ENCODE results near the gene PRR36.

Gene PRR36

DNA sequence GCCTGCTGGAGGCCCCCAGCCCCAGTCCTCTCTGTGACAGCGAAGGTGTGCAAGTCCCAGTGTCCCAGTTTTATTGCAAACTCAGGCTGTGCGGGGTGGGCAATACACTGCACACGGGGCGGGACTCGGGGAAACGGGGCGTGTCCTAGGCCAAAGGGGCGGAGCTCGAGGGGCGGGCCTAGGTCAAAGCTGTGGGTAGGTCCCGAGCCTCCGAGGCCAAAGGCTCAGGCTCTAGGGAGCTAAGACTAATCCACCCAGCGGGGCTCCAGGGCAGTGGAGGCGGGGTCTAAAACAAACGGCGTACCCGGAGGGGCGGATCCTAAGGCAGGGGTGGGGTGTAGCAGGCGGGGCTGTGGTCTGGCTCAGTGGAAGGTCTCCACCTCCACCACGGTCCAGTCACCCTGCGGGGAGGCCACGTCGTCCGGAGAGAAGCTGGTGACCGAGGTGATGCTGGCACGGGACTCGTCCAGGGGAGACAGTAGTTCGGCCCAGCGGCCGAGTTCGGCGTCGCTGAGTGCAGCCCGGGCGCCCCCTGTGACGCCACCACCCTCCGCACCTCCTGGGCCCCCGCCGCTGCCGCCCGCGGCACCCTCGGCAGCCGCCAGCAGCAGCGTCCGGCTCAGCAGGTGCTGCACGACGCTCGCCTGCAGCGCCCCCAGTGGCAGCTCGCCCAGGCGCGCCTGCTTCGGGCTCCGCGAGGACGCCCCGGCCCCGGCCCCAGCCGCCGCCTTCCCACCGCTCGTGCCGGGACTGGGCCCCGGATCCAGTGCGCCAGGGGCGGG, 5.3 kb downstream of the PRR36 start:
- Histone ChIP-seq H3K4me3 (ENCODE audit: low read depth, low read length) (peak overlapping the region; percentile 68), H3K27ac (ENCODE audit: low read depth, low read length) (no peak overlapping the region), H3K4me1 (ENCODE audit: control insufficient read depth, insufficient read depth, low read length, unreplicated experiment) (no peaks in the 10 kb centered on the region), H3K36me3 (ENCODE audit: insufficient read depth, low read length) (no peaks in the 10 kb centered on the region), H3K79me2 (ENCODE audit: control insufficient read depth, insufficient read depth, low read length, unreplicated experiment) (no peaks in the 10 kb centered on the region), H2AFZ (ENCODE audit: low read length, unreplicated experiment) (peak overlapping the region; percentile 38), H3K27me3 (ENCODE audit: insufficient read depth, low read length) (peaks cover 13% of the 10 kb centered on the region)

DNA sequence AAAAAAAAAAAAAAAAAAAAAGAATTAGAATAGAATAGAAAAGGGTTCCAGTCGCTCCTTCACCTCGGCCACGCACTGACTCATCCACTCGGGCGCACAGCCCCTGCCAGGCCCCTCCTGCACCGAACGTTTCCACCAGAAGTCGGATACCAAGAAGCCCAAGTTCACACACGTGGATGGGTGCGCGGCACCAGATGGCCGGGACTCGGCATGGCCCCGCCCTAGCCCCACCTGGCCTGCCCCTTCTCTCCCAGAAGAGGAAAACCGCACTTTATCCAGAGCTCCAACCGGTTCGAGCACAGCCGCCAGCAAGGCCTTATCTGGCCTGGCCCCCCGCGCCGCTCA, 5.9 kb downstream of the PRR36 start:
- Histone ChIP-seq H3K4me3 (ENCODE audit: low read depth, low read length) (0 out of 2 replicates have a peak overlapping the region, but pooled peaks have one; percentile 68), H3K79me2 (ENCODE audit: control insufficient read depth, insufficient read depth, low read length, unreplicated experiment) (no peaks in the 10 kb centered on the region), H3K4me1 (ENCODE audit: control insufficient read depth, insufficient read depth, low read length, unreplicated experiment) (no peaks in the 10 kb centered on the region), H3K27ac (ENCODE audit: low read depth, low read length) (no peak overlapping the region), H3K36me3 (ENCODE audit: insufficient read depth, low read length) (no peaks in the 10 kb centered on the region), H3K27me3 (ENCODE audit: insufficient read depth, low read length) (peaks cover 8% of the 10 kb centered on the region), H2AFZ (ENCODE audit: low read length, unreplicated experiment) (no peak overlapping the region)

DNA sequence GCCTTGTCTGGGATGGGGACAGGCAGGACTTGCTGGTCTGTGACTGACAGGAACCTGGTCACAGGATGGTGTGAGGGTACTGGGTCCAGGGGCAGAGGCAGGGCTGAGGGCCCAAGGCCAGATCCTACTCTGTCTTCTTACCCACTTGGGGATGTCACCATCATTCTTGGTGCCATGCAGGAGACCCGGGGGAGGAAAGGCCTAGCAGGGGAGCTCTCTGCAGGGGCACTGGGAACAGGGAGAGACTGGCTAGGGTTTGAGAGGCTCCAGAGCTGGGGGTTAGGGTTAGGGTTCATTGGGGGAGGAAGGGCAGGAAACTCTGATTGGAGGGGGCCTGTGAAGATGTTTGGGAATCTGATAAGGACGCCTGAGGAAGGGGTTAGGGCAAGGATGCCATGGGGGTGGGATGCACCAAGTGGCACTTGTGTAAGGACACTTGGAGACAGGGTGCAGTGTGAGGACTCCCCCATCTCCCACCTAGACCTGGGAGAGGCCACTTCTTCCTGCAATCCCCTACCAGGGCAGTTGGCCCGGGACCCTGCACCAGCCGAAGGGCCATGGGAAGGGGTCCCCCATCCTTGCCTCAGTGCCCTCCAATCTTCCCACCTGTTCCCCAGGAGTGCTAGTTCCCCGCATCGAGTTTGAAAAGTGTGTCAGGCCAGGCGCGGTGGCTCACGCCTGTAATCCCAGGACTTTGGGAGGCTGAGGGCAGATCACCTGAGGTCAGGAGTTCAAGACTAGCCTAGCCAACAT, 6.9 kb downstream of the PRR36 start:
- no peak overlapping the region for H3K27ac ChIP-seq (ENCODE audit: low read depth, low read length)
- H3K4me3 ChIP-seq (ENCODE audit: low read depth, low read length), result no peak overlapping the region
- H3K4me1 ChIP-seq (ENCODE audit: control insufficient read depth, insufficient read depth, low read length, unreplicated experiment), result no peaks in the 10 kb centered on the region
- H2AFZ ChIP-seq (ENCODE audit: low read length, unreplicated experiment), result no peak overlapping the region
- no peaks in the 10 kb centered on the region for H3K36me3 ChIP-seq (ENCODE audit: insufficient read depth, low read length)
- H3K79me2 ChIP-seq (ENCODE audit: control insufficient read depth, insufficient read depth, low read length, unreplicated experiment), result no peaks in the 10 kb centered on the region
- H3K27me3 ChIP-seq (ENCODE audit: insufficient read depth, low read length), result no peaks in the 10 kb centered on the region

DNA sequence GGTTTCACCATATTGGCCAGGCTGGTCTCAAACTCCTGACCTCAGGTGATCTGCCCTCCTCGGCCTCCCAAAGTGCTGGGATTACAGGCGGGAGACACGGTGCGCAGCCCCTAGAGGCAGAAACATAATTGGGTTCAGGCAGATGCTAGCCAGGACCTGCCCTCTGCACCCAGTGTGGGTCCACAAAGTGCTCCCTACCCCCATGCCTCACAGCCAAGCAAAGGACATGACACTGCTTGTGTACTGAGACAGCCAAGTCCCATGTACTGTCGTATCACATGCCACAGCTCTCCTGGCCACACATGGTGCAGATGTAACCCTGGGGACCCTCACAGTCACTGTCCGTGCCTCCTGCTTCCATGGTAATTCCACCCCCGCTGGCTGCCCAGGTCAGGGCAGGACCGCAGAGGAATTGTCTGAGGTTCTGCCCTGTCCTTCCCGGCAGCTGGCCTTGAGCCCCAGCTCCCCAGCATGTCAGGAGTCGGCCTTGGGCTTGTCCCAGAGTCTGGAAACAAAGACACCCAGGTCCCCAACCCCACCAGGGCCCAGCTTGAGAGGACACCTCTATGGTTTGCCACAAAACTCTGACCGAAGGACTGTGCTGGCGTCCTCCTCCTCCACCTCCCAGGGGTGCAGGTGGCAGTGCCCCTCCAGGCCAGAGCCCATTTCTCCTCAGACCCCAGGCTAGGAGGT, 7.6 kb downstream of the PRR36 start:
- Histone ChIP-seq H3K79me2 (ENCODE audit: control insufficient read depth, insufficient read depth, low read length, unreplicated experiment) (no peaks in the 10 kb centered on the region), H3K27me3 (ENCODE audit: insufficient read depth, low read length) (no peaks in the 10 kb centered on the region), H3K36me3 (ENCODE audit: insufficient read depth, low read length) (no peaks in the 10 kb centered on the region)

DNA sequence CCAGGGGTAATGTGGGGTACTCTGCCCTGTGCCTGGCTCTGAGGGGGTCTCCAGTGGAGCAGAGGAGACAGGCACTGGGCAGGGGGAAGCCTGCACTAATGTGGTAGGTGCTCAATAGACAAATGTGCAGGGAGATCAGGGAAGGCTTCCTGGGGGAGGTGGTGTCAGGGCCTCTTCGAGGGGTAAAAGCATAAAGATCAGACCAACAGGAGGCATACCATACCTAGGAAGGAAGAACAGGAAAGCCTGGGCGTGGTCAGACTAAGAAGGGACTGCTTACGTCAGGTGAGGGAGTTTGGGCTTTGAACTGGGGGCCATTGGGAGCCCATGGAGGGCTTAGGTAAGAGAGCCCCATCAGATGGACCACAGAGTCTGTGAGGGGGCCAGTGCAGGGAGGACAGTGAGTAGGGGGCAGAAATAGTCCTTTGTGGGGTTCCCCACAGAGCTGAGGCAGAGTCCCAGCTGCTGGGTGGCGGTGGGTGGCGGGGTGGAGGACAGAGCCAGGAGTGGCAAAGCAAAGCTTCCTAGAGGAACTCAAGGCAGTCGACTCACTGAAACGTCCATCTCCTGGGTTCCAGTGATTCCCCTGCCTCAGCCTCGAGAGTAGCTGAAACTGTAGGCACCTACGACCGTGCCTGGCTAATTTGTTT, 8.8 kb downstream of the PRR36 start:
- Histone ChIP-seq H3K4me1 (ENCODE audit: control insufficient read depth, insufficient read depth, low read length, unreplicated experiment) (no peaks in the 10 kb centered on the region), H3K79me2 (ENCODE audit: control insufficient read depth, insufficient read depth, low read length, unreplicated experiment) (no peaks in the 10 kb centered on the region), H2AFZ (ENCODE audit: low read length, unreplicated experiment) (no peak overlapping the region), H3K4me3 (ENCODE audit: low read depth, low read length) (no peak overlapping the region), H3K27ac (ENCODE audit: low read depth, low read length) (no peak overlapping the region), H3K36me3 (ENCODE audit: insufficient read depth, low read length) (no peaks in the 10 kb centered on the region), H3K27me3 (ENCODE audit: insufficient read depth, low read length) (no peaks in the 10 kb centered on the region)

More for the DNA sequence above, 7.6 kb downstream of the PRR36 start:
- Histone ChIP-seq H2AFZ (ENCODE audit: low read length, unreplicated experiment) (no peak overlapping the region), H3K4me1 (ENCODE audit: control insufficient read depth, insufficient read depth, low read length, unreplicated experiment) (no peaks in the 10 kb centered on the region), H3K4me3 (ENCODE audit: low read depth, low read length) (no peak overlapping the region), H3K27ac (ENCODE audit: low read depth, low read length) (no peak overlapping the region)

DNA sequence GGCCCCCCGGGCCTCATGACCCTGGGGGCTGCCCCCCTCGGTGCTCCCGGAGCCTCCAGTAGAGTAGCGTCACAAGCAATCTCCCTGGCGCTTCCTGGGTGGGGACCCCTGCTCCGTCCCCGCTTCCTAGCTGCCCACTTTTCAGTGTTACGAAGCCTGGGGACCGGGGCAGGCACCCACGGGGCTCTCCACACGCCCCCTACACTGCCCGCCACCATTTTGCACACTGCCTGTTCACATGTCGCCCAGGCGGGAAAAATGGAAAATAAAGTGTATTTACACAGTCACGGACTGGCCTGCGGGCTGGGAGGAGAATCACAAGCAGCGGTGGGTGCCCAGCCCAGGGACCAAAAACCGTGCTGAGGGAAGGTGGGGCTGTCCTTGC, 9.5 kb downstream of the PRR36 start:
- Histone ChIP-seq H3K4me3 (ENCODE audit: low read depth, low read length) (no peak overlapping the region), H2AFZ (ENCODE audit: low read length, unreplicated experiment) (no peak overlapping the region), H3K79me2 (ENCODE audit: control insufficient read depth, insufficient read depth, low read length, unreplicated experiment) (no peaks in the 10 kb centered on the region), H3K4me1 (ENCODE audit: control insufficient read depth, insufficient read depth, low read length, unreplicated experiment) (no peaks in the 10 kb centered on the region), H3K27me3 (ENCODE audit: insufficient read depth, low read length) (no peaks in the 10 kb centered on the region), H3K27ac (ENCODE audit: low read depth, low read length) (no peak overlapping the region), H3K36me3 (ENCODE audit: insufficient read depth, low read length) (no peaks in the 10 kb centered on the region)

DNA sequence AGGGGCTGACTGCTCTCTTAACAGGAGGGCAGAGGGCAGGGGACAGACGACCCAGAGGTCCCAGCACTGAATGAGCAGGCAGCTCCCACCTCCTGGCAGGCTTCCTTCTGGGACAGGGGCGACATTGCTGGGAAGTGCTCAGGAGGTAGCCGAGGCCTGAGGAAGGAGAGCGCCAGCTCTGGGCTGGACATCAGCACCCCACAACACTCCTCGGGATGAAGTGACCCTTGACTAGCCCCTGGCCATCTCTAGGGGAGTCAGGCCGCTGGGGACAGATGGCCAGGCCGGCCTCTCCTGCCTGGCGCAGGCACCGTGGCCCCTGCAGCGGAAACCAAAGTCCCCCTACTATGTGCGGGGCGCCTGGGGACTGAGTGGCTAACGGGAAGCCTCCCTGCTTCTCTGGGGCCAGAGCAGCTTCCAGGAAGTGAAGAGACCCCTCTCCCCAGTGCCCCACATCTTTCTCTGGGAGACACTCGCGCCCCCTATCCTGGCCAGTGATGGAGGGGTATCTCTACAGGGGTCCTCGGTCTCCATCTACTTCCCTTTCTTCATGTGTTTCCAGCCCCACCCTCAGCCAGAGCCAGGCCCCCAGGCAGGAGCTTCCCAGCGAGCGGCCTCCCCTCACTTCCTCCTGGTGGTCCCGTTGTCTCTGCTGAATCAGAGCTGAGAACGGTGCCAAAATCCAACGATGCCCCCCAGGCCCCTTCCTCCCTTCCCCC, 10.1 kb downstream of the PRR36 start:
- Histone ChIP-seq H3K4me3 (ENCODE audit: low read depth, low read length) (no peak overlapping the region), H3K4me1 (ENCODE audit: control insufficient read depth, insufficient read depth, low read length, unreplicated experiment) (no peaks in the 10 kb centered on the region), H3K27ac (ENCODE audit: low read depth, low read length) (no peak overlapping the region), H3K79me2 (ENCODE audit: control insufficient read depth, insufficient read depth, low read length, unreplicated experiment) (no peaks in the 10 kb centered on the region), H2AFZ (ENCODE audit: low read length, unreplicated experiment) (no peak overlapping the region), H3K27me3 (ENCODE audit: insufficient read depth, low read length) (no peaks in the 10 kb centered on the region), H3K36me3 (ENCODE audit: insufficient read depth, low read length) (no peaks in the 10 kb centered on the region)

DNA sequence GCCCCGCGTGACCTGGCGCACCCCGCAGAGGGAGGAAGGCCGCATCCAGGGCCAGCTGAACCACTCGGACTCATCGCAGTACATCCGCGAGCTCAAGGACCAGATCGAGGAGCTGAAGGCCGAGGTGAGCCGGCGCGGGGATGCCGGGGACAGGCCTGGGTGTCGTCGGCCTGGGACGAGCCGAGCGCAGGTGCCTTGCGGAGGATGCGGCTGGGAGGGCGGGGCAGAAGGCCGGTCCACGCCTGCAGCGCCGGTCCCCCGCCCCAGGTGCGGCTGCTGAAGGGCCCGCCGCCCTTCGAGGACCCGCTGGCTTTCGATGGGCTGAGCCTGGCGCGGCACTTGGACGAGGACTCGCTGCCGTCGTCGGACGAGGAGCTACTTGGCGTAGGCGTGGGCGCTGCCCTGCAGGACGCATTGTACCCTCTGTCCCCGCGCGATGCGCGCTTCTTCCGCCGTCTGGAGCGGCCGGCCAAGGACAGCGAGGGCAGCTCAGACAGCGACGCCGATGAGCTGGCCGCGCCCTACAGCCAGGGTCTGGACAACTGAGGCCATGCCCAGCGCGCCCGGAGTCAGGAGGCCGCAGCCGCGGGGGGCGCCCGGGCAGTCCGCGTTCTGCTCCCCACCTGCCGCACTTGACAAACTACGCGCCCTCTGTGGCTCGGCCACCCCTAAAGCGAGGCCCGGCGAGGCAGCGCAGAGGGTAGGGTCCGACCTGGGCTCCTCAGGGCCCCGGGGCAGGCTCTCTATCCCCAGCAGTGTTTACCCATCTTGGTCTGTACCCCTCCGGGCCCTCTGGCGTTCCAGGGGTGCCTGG, 10.8 kb downstream of the PRR36 start:
- Histone ChIP-seq H3K36me3 (ENCODE audit: insufficient read depth, low read length) (no peaks in the 10 kb centered on the region), H3K79me2 (ENCODE audit: control insufficient read depth, insufficient read depth, low read length, unreplicated experiment) (no peaks in the 10 kb centered on the region), H3K27ac (ENCODE audit: low read depth, low read length) (no peak overlapping the region), H3K4me3 (ENCODE audit: low read depth, low read length) (no peak overlapping the region), H2AFZ (ENCODE audit: low read length, unreplicated experiment) (no peak overlapping the region), H3K4me1 (ENCODE audit: control insufficient read depth, insufficient read depth, low read length, unreplicated experiment) (no peaks in the 10 kb centered on the region), H3K27me3 (ENCODE audit: insufficient read depth, low read length) (no peaks in the 10 kb centered on the region)

DNA sequence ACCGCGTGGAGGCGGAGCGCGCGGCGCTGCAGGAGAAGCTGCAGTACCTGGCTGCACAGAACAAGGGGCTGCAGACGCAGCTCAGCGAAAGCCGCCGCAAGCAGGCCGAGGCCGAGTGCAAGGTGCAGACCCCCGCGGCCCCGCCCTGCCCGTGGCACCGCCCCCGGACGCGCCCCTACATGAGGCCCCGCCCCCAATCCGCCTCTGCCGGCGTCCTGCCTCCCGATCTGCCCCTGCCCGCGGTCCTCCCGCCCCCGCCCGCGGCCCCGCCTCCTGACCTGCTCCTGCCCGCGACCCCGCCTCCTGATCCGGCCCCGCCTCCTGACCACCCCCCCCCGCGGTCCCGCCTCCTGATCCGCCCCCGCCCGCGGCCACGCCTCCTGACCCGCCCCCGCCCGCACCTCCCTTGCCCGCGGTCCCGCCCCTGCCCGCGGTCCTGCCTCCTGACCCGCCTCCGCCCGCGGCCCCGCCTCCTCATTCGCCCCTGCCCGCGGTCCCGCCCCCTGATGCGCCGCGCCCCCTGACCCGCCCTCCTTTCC, 11.7 kb downstream of the PRR36 start:
- Histone ChIP-seq H3K27ac (ENCODE audit: low read depth, low read length) (no peak overlapping the region), H3K4me3 (ENCODE audit: low read depth, low read length) (no peak overlapping the region)

More for the DNA sequence above, 11.7 kb downstream of the PRR36 start:
- H2AFZ ChIP-seq (ENCODE audit: low read length, unreplicated experiment), result no peak overlapping the region
- H3K4me1 ChIP-seq (ENCODE audit: control insufficient read depth, insufficient read depth, low read length, unreplicated experiment), result no peaks in the 10 kb centered on the region
- H3K27me3 ChIP-seq (ENCODE audit: insufficient read depth, low read length), result no peaks in the 10 kb centered on the region
- no peaks in the 10 kb centered on the region for H3K36me3 ChIP-seq (ENCODE audit: insufficient read depth, low read length)
- H3K79me2 ChIP-seq (ENCODE audit: control insufficient read depth, insufficient read depth, low read length, unreplicated experiment), result no peaks in the 10 kb centered on the region

All from ACC112 (cell line).